Panc1 (cell line): ENCODE data around the gene PRUNE2.

ENCODE experiments used
- CTCF ChIP-seq: fragments of 450-650 bp; IDR thresholded peaks from 2 replicates; pipeline ENCODE4 v1.5.1; 2017; ENCODE audit warnings: mild to moderate bottlenecking
- SIN3A ChIP-seq: IDR thresholded peaks from 2 replicates; pipeline ENCODE4 v1.6.1; 2012; ENCODE audit warnings: low read depth, mild to moderate bottlenecking, low read length, moderate library complexity, borderline replicate concordance; ENCODE audit not compliant: insufficient read depth

GRCh38 chr9:76624391-76625048 lies 281.4 kb downstream of the PRUNE2 start:
- TF ChIP-seq CTCF: no peak
- TF ChIP-seq SIN3A: no peak
